ENCODE measurements around the gene KIAA1586.
A peak's percentile ranks its signal among the peaks of the same experiment; 100 is the strongest.
"Not testable (repeated sequence)": the region's sequence is repeated elsewhere in the genome, so short reads cannot be mapped to it uniquely, and the experiment has no call there.

The KIAA1586 gene

GRCh38 chr6:57087916-57088315 is 41.4 kb downstream of the KIAA1586 start:
- TF ChIP-seq EZH2 (IDR thresholded peaks at IDR 0.05) (no peak), FOXP2 (optimal IDR thresholded peaks at IDR 0.05; ENCODE audit: control extremely low read depth, extremely low read length, insufficient read depth) (no peak), POLR2AphosphoS5 (IDR thresholded peaks at IDR 0.05; ENCODE audit: borderline replicate concordance, low read depth, low read length) (no peak)
- H3K36me3 ChIP-seq (ENCODE audit: insufficient read depth, low read length), result peaks cover 16% of the 10 kb centered on the region
- no peak overlapping the region for H3K27ac ChIP-seq
- H3K4me3 ChIP-seq, result no peak overlapping the region
- no peaks in the 10 kb centered on the region for H3K9me3 ChIP-seq (ENCODE audit: low read depth, low read length)
- H3K9ac ChIP-seq (ENCODE audit: insufficient read length), result no peak overlapping the region
- no peak for DNase-seq (ENCODE audit: low read depth, low spot score)

- peaks cover 26% of the 10 kb centered on the region for H3K36me3 ChIP-seq (ENCODE audit: insufficient read depth, low read length)
- no peak for DNase-seq (ENCODE audit: low read depth, low spot score)
- no peak for TF ChIP-seq POLR2AphosphoS5 (IDR thresholded peaks at IDR 0.05; ENCODE audit: borderline replicate concordance, low read depth, low read length)
- TF ChIP-seq EZH2 (IDR thresholded peaks at IDR 0.05), result no peak
- no peak for TF ChIP-seq FOXP2 (optimal IDR thresholded peaks at IDR 0.05; ENCODE audit: control extremely low read depth, extremely low read length, insufficient read depth)
- peak overlapping the region; percentile 36 for H3K9ac ChIP-seq (ENCODE audit: insufficient read length)
- H3K27ac ChIP-seq, result no peak overlapping the region
- H3K9me3 ChIP-seq (ENCODE audit: low read depth, low read length), result no peaks in the 10 kb centered on the region
- H3K4me3 ChIP-seq, result peak overlapping the region; percentile 80
These were observed 42.8 kb downstream of the KIAA1586 start for GRCh38 chr6:57089265-57089664.

GRCh38 chr6:57089687-57090457 is 43.4 kb downstream of the KIAA1586 start, which contains the start of gene ZNF451:
Gene ZNF451, plus strand, starts transcription at chr6:57090188. Its CDS starts 66 bp downstream, at chr6:57090254.
- Histone ChIP-seq H3K4me3 (peak within 1 kb of the TSS; percentile 80), H3K9me3 (ENCODE audit: low read depth, low read length) (no peaks in the 10 kb centered on the region), H3K27ac (no peak within 1 kb of the TSS), H3K9ac (ENCODE audit: insufficient read length) (peak within 1 kb of the TSS; percentile 72), H3K36me3 (ENCODE audit: insufficient read depth, low read length) (peaks cover 30% of the 10 kb centered on the region)
- peak; percentile 89 for TF ChIP-seq POLR2AphosphoS5 (IDR thresholded peaks at IDR 0.05; ENCODE audit: borderline replicate concordance, low read depth, low read length)
- no peak for TF ChIP-seq EZH2 (IDR thresholded peaks at IDR 0.05)
- no peak for TF ChIP-seq FOXP2 (optimal IDR thresholded peaks at IDR 0.05; ENCODE audit: control extremely low read depth, extremely low read length, insufficient read depth)
- peak; percentile 87 for DNase-seq (ENCODE audit: low read depth, low spot score)

- Histone ChIP-seq H3K4me3 (peak overlapping the region; percentile 80; the same call in 1 of the 2 replicates), H3K36me3 (ENCODE audit: insufficient read depth, low read length) (peaks cover 34% of the 10 kb centered on the region)
- DNase-seq (ENCODE audit: low read depth, low spot score); H3K27ac ChIP-seq; H3K9ac ChIP-seq (ENCODE audit: insufficient read length); H3K9me3 ChIP-seq (ENCODE audit: low read depth, low read length): not testable (repeated sequence)
These were observed 44.1 kb downstream of the KIAA1586 start for GRCh38 chr6:57090458-57091067.

- not testable (repeated sequence) for H3K27ac ChIP-seq; DNase-seq (ENCODE audit: low read depth, low spot score); H3K9me3 ChIP-seq (ENCODE audit: low read depth, low read length)
- H3K9ac ChIP-seq (ENCODE audit: insufficient read length), result peak overlapping the region; percentile 68
- peak overlapping the region; percentile 69 for H3K4me3 ChIP-seq
- H3K36me3 ChIP-seq (ENCODE audit: insufficient read depth, low read length), result peaks cover 37% of the 10 kb centered on the region
These were observed 44.9 kb downstream of the KIAA1586 start for GRCh38 chr6:57091375-57091774.

- H3K9me3 ChIP-seq (ENCODE audit: low read depth, low read length), result no peaks in the 10 kb centered on the region
- DNase-seq (ENCODE audit: low read depth, low spot score), result no peak
- TF ChIP-seq FOXP2 (optimal IDR thresholded peaks at IDR 0.05; ENCODE audit: control extremely low read depth, extremely low read length, insufficient read depth) (no peak), POLR2AphosphoS5 (IDR thresholded peaks at IDR 0.05; ENCODE audit: borderline replicate concordance, low read depth, low read length) (no peak), EZH2 (IDR thresholded peaks at IDR 0.05) (no peak)
- H3K36me3 ChIP-seq (ENCODE audit: insufficient read depth, low read length), result peaks cover 66% of the 10 kb centered on the region
- H3K9ac ChIP-seq (ENCODE audit: insufficient read length), result no peak overlapping the region
- no peak overlapping the region for H3K4me3 ChIP-seq
- no peak overlapping the region for H3K27ac ChIP-seq
These were observed 48.2 kb downstream of the KIAA1586 start for GRCh38 chr6:57094689-57095088.

GRCh38 chr6:57097596-57097995 is 51.1 kb downstream of the KIAA1586 start:
- TF ChIP-seq POLR2AphosphoS5 (IDR thresholded peaks at IDR 0.05; ENCODE audit: borderline replicate concordance, low read depth, low read length) (no peak), EZH2 (IDR thresholded peaks at IDR 0.05) (no peak), FOXP2 (optimal IDR thresholded peaks at IDR 0.05; ENCODE audit: control extremely low read depth, extremely low read length, insufficient read depth) (no peak)
- Histone ChIP-seq H3K27ac (no peak overlapping the region), H3K9me3 (ENCODE audit: low read depth, low read length) (no peaks in the 10 kb centered on the region), H3K9ac (ENCODE audit: insufficient read length) (no peak overlapping the region), H3K36me3 (ENCODE audit: insufficient read depth, low read length) (peaks cover 82% of the 10 kb centered on the region), H3K4me3 (no peak overlapping the region)
- DNase-seq (ENCODE audit: low read depth, low spot score), result no peak

- Histone ChIP-seq H3K4me3 (no peak overlapping the region), H3K9me3 (ENCODE audit: low read depth, low read length) (no peaks in the 10 kb centered on the region), H3K27ac (no peak overlapping the region), H3K36me3 (ENCODE audit: insufficient read depth, low read length) (peaks cover 87% of the 10 kb centered on the region), H3K9ac (ENCODE audit: insufficient read length) (no peak overlapping the region)
- no peak for DNase-seq (ENCODE audit: low read depth, low spot score)
- TF ChIP-seq FOXP2 (optimal IDR thresholded peaks at IDR 0.05; ENCODE audit: control extremely low read depth, extremely low read length, insufficient read depth) (no peak), EZH2 (IDR thresholded peaks at IDR 0.05) (no peak), POLR2AphosphoS5 (IDR thresholded peaks at IDR 0.05; ENCODE audit: borderline replicate concordance, low read depth, low read length) (no peak)
These were observed 56.5 kb downstream of the KIAA1586 start for GRCh38 chr6:57102976-57103375.

- H3K9ac ChIP-seq (ENCODE audit: insufficient read length), result no peak overlapping the region
- TF ChIP-seq POLR2AphosphoS5 (IDR thresholded peaks at IDR 0.05; ENCODE audit: borderline replicate concordance, low read depth, low read length) (no peak), FOXP2 (optimal IDR thresholded peaks at IDR 0.05; ENCODE audit: control extremely low read depth, extremely low read length, insufficient read depth) (no peak), EZH2 (IDR thresholded peaks at IDR 0.05) (no peak)
- no peaks in the 10 kb centered on the region for H3K9me3 ChIP-seq (ENCODE audit: low read depth, low read length)
- H3K4me3 ChIP-seq, result no peak overlapping the region
- no peak for DNase-seq (ENCODE audit: low read depth, low spot score)
- peaks cover 86% of the 10 kb centered on the region for H3K36me3 ChIP-seq (ENCODE audit: insufficient read depth, low read length)
- H3K27ac ChIP-seq, result no peak overlapping the region
These were observed 57.8 kb downstream of the KIAA1586 start for GRCh38 chr6:57104336-57104735.

Measured in SK-N-MC (cell line).